HG03159 (cell line): ENCODE data around the gene FGD4.
A peak's percentile ranks its signal among the peaks of the same experiment; 100 is the strongest.
"Not testable (repeated sequence)": the region's sequence is repeated elsewhere in the genome, so short reads cannot be mapped to it uniquely, and the experiment has no call there.

Source experiments
- ATAC-seq: cut with Tn5 transposase; IDR thresholded peaks from one replicate; pipeline ENCODE4 v1.9.1; 2021; ENCODE audit warnings: mild to moderate bottlenecking, moderate library complexity; ENCODE audit not compliant: unreplicated experiment

The FGD4 gene

DNA sequence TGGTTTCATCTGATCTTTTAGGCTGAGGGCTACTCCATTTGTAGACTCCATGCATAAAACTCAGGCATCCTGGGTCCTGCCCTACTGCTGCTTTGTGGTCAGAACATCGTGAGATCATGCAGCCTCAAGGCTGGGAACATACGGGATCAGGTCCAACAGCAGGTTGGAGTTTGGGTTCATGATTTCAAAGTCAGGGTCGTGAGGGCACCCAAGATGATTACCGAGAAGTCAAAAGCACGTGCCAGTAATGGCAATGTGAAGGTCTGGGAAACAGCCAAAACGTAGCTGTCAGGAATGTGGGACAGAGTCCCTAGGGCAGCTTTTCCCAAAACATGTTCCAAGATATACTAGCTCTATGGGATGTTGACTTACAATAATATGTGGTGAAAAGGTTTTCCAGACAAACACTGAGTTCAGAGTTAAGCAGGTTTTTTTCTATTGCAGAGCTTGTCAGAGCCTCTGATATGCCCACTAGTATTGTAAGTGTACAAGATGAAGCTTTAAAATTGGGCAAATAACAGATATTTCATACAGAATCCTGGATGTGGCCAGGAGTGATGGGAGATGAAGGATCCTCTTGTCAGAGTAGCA is 149.4 kb downstream of the FGD4 start:
- ATAC-seq: no peak

DNA sequence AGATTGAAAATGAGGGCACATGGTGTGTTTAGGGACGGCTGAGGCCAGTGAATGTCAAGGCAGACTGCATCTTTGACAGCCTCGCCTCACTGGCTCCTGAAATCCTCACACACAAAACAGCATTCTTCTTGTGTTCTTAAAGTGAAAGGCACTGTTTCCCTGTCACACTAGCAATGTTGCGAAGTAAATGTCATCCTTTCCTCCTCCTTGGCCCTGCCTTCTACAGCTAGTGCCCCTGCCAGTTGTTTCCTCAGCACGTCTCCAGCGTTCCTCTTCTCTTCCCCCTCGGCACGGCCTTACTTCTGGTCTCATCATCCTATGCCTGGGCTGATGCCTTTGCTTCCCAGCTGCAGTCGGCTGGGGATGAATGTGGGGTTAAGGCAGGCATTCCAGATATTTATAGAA is 150.3 kb downstream of the FGD4 start:
- ATAC-seq: no peak

DNA sequence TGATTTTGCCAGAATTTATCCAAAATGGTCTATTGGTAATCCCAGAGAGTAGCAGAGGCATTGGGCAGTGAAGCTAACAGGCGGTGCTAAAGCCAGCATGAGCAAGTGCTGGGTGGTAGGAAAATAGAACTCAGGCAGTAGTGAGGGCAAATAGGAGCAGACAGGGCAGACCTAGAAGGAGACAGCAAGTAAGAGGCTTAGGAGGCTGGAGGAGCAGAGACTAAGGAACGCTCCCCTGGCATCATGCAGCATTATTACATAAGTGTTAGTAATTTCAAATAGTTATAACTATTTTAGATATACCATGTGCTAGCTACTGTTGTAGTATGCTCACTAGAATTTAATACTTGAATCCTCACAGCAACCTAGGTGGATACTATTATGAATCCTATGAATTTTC is 151.7 kb downstream of the FGD4 start:
- ATAC-seq: no peak

DNA sequence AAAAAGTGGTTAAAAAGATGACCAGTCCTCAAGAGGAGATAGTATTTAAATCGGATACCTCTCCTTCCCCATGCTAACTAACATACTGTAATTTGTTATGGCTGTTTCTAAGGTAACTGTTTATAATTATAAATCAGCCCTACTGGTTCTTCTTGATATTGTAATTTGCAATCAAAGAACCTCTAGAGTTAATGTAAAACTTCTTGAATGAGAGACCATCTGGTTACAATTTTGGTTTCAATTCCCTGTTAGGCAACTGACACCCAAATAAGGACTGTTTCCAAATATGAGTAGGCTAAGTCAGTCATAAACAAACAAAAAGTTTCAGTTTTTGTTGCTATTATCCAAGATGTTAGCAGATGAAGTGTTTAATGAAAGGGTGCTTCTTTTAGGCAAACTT is 159.5 kb downstream of the FGD4 start:
- ATAC-seq: peak; percentile 98

DNA sequence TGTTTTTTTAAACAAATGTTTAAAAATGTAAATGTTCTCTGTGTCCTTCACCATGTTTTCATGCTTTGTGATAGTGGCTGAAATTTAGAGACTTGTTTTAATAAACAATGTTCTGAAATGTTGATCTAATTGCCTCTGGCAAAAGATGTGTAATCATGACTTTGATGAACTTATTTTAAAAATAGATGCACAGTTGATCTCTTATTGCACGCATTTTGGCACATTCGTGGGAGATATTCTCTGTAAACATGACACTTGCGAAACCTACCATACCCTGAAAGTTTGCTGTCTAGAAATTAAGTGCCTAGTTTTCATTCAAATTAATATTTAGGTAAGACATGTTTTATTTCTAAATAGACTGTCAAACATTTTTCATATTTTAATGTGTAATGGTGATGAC is 160.1 kb downstream of the FGD4 start:
- no peak for ATAC-seq

DNA sequence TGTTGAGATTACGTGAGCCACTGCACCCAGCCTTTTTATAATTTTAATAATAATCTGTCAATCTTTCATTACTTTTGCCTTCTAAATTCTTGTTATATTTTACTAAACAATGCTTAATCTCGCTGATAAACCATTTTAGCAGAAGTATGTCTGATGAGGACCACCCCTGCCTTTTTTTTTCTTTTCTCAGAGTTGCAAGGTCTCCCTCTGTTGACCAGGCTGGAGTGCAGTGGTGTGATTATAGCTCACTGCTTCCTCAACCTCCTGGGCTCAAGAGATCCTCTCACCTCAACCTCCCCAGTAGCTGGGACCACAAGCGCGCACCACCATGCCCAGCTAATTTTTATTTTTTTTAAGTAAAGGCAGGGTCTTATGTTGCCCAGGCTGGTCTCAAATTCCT is 161.2 kb downstream of the FGD4 start:
- ATAC-seq: no peak

DNA sequence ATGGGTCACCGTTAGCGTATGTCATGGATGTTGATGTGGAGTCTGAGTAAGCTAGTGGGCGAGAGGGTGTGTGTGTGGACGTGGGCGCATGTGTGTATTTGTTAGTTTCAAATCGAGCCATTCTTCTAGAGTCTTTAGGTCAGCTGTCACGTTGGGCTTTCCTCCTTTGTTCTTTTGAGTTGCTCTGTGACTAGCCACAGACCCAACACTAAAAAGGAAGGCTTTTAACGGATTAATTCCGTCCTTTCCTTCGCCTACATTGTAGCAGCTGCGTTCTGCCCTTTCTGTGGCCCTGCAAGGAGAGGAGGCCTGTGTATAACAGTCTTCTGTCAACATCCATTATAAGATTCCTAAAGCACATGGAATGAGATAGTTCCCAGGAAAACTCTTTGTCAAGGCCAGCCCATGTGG is 162.6 kb downstream of the FGD4 start:
- ATAC-seq: no peak

DNA sequence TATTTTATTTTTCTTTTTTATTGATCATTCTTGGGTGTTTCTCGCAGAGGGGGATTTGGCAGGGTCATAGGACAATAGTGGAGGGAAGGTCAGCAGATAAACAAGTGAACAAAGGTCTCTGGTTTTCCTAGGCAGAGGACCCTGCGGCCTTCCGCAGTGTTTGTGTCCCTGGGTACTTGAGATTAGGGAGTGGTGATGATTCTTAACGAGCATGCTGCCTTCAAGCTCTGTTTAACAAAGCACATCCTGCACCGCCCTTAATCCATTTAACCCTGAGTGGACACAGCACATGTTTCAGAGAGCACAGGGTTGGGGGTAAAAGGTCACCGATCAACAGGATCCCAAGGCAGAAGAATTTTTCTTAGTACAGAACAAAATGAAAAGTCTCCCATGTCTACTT is 163.1 kb downstream of the FGD4 start:
- not testable (repeated sequence) for ATAC-seq

DNA sequence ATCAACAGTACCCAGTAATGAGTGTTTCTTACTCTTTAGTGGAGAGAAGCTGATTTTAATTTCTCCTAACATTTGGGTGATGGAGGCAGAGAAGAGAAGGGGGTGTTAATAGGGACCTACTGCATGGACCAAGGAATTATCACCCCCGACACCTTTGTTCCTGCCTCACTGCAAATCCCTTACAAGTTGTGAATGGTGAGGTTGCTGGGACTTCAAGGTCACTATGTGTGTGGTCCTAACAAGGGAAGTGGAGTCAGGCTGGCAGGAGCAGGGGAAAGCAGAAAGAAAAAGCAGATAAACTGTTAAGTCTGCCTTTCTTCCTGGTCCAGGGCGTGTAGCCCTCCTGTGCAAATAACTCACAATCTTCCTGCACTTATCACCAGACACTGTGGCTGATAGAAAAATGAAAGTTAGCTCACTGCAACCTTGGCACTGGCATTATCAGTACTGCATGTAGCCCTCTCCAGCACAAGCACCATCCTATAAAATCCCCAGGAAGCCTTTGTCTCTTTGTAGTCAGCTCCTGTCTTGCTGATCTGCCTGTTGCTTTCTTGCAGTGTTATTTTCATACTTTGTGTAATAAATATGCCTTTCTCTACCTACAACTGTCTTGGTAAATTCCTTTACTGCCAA is 167.4 kb downstream of the FGD4 start:
- ATAC-seq: no peak

DNA sequence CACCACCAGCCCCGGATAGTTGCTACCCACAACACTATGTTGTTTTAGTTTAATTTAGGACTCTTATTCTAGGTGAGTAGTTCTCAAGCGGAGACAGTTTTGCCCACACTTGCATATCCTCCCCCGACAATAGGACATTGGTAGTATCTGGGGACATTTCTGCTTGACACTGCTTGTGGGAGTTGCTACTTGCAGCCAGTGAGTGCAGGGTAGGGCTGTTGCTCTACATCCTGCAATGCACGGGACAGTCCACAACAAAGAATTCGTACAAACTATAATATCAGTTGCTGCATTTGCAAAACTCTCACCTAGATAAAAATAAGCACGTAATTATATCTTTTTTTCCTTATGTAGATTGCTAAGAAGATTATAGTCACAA is 167.9 kb downstream of the FGD4 start:
- ATAC-seq: no peak

DNA sequence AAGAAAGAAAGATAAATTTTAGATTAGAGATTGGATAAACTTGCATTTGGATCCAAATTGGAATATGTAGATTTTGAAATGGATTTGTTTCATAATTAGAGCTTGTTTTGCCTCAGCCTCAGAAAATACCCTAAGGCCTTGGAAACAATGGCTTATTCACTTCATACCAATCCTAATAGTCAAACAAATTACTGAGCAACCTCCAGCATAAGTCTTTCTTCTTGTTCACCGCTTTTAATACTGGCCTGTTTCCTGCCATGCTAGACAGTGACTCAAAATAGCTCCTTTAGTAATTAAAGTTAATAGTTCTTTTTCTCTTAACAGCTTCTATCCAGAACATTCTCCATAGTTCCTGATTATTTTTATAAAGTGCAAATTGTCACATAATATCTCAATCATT is 168.9 kb downstream of the FGD4 start:
- no peak for ATAC-seq

DNA sequence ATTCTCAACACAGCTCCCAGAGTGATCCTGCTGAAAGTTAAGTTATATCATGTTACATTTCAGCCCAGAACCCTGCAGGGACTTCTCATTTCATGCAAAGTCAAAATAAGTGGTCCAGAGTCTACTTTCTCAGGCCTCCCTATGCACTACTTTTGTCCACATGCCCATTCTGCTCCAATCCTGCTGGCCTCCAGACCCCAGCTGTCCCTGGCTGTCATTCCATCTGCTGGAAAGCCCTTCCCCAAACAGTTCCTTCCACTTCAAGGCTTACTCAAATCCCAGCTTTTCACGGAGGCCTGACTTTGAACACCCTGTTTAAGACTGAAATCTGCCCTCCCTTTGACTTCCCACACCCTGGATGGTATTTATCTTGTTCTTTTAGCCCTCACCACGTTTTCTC is 169.9 kb downstream of the FGD4 start:
- ATAC-seq: no peak

DNA sequence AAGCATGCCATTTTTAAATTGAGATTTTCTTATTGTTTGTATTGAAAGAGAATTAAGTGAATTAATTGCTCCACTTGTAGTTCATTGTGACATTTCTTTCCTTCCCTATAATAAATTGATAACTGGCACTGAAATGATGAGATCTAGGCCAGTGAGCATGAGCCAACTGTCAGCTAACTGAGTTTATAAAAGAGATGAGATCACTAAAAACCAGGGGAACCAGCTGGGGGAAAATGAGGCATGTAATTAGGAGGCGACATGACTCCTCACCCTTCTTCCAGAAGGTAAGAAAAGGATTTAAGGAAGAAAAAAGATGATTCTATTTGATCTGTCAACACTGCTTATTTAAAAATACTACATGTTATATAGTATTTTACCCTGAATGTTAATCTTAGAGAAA is 175.2 kb downstream of the FGD4 start:
- no peak for ATAC-seq

DNA sequence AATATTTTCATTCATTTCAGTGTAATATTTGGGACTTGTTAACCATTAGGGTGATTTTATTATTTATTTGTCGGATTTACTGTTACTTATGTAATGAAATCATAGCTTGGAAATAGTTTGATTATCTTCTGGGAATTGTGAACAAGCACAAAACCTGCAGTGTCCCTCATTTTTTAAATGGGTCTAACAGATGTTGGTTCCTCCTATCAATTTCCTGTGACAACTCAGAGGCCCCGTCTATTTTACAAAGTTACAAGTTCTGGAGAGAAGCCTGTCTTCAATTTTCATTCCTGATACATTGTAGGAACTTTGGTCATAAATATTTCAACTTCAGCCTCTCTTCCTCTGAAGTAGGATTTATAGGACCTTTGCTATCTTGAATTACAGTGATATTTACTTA is 178.0 kb downstream of the FGD4 start:
- ATAC-seq: no peak

DNA sequence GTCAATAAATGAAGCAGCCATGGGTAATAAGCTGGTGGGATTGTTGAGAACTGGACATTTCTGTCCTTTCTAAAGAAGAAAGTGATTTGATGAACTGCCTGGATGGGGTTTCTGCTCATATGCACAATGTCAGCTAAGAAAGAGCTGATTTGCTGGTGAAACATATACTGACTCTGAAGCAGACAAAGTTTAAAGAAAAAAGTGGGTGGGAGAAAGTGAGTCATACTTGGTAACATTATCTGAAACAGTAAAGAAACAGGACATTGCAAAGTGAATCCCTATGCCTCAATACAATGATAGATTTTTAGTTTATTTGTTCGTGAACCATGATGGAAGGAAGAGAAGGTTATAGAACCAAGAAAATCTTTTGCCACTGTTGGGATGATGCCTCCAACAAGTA is 184.2 kb downstream of the FGD4 start:
- no peak for ATAC-seq

DNA sequence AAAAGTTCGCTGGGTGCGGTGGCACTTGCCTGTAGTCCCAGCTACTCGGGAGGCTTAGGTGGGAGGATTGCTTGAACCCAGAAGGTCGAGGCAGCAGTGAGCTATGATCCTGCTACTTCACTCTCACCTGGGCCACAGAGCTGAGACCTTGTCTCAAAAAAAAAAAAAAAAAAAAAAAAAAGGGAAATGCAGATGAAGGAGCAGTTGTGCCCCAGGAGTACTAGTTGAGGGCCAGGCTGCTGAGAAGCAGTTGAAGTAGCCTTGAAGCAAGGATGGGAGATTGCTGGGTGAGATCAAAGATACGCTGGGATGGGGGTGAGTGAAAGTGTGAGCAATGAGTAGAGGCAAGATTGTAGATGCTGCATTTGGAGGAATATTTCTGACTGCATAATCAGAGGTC is 186.3 kb downstream of the FGD4 start:
- no peak for ATAC-seq

DNA sequence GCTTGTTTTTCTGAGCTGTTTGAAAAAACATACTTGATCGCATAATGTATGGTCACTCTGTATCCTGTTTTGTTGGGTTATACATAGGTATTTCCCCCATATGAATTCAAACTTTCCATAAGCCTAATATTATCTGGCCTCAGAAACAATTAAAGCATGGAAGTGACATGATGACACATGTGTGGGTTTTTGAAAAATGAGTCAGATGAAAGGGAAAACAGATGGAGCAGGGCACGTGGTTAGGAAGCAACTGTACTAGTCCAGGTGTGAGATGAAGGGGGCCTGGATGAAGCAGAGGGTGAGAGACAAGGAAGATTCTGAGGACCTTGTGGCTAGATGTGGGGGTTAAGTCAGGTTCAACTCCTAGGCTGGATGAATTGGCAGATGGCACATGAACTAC is 187.0 kb downstream of the FGD4 start:
- no peak for ATAC-seq

DNA sequence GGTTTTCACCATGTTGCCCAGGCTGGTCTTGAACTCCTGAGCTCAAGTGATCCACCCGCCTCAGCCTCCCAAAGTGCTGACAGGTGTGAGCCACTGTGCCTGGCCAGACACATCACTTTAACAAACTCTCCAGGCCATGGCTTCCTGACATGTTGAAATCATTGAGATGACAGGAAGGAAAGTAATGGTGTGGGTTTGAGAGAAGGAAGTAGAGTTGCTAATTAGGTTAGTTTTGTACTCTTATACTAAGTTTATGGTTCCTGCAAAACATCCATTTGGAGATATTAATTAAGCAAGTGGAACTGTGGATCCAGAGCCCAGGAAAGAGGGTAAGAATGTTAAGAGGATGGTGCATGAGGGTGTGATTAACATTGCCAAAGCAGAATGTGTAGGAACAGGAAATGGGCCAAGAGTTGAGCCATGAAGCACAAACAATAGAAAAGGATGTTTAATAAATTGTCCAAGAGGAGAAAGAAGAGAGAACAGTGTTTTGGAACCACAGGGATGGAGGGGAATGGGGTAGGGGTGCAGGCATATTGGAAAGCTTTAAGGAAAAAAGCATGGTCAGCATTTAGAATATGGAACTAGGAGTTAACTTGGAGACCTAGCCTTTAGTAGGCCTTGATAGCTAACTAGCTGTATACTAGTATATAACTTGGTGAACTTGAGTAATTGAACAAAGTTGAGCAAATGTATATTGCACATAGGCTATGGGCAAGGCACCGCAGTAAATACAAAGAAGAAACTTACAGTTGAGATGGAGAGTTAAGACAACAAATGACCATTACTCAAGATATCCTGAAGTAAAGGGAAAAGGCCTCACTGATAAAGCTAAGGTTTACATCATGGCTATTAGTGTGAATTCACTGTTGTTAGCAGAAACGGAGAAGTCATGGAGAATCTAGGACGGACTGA is 188.5 kb downstream of the FGD4 start:
- ATAC-seq: no peak

DNA sequence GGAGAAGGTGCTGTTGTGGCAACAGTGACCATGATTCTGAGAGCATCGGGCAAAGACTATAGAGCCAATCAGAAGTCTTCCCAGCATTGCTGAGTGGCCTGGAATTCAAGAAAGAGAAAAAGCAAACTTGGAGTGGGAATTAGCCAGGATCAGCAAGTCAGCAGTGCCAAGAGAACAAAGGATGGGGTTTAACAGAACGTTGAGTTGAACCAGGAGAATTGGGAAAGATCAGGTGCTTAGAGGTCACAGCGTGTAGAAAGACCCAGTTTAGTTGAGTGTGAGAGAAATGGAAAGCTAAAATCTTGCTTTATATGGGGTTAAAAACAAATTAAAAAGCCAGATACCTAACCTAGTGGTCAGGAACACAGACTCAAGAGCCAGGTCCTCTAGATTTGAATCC is 189.2 kb downstream of the FGD4 start:
- ATAC-seq: no peak

DNA sequence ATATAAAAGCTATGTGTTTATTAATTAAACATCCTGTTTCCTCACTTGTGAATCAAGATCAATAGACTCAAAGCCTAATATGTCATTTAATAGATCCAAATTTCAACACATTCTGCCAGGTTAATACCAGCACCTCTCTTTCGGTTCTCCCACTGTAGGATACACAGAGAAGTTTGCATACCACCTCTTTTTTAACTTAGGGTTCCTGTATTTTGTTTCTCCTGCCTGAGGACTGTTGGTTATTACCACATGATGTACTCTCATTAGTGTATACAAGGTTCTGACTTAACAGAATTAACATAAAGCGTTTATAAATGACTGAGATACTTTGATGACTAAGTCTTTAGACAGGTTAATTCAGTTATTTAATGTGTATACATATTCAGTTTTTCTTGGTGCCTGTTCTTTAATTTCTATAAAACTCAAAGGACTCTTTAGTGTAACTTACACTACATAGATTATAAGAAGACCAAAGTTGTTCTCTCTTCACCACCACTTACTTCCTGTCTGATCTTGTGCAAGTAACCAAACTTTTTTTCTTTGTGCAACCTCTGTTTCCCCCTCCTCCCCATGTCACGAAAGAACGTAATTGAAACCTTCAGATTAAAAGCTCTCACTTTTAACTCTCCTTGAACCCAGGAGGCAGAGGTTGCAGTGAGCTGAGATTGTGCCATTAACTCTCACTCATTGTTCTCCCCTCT is 190.0 kb downstream of the FGD4 start:
- ATAC-seq: peak; percentile 64

DNA sequence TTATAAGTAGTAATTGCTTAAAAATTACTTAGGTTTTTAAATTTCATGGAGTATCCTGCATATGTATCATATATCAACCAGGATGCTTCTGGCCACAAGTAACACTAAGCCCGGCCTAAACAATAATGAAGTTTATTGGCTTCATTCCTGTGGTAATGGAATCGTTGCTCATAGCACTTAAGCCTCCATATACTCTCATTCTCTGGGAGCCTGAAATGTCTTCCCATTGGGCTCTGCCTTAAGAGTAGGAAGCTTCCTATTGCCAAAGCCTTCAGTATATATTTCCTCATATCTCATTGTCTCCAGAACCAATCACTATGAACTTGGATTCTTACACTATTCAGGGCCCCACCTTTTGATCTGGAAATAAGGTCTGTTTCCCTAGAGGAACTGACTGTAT is 195.9 kb downstream of the FGD4 start:
- ATAC-seq: no peak

DNA sequence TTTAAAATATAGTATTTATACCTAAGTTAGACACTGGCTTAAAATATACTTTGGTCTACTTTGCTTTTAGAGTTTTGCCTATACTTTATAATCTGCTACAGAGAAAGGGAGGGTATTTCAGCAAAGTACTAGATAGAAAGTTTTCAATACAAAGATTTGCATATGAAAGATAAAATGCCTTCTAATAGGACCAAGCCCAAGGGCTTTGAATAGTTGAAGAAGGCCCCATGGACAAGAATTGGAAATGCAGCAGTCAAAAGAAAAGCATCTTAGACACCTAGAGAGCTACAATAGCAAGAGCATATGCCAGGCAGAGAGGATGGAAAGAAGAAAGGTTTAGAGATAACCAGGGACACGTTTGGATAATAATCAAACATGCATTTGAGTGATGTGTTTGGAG is 196.7 kb downstream of the FGD4 start:
- no peak for ATAC-seq
